HG02981 (cell line): Measurements from ENCODE around the gene PTCH2.
"Not testable (repeated sequence)": the region's sequence is repeated elsewhere in the genome, so short reads cannot be mapped to it uniquely, and the experiment has no call there.

ENCODE experiments used
- ATAC-seq: cut with Tn5 transposase; IDR thresholded peaks from one replicate; pipeline ENCODE4 v1.9.1; 2021; ENCODE audit warnings: mild to moderate bottlenecking, moderate library complexity; ENCODE audit not compliant: unreplicated experiment

PTCH2 gene

DNA sequence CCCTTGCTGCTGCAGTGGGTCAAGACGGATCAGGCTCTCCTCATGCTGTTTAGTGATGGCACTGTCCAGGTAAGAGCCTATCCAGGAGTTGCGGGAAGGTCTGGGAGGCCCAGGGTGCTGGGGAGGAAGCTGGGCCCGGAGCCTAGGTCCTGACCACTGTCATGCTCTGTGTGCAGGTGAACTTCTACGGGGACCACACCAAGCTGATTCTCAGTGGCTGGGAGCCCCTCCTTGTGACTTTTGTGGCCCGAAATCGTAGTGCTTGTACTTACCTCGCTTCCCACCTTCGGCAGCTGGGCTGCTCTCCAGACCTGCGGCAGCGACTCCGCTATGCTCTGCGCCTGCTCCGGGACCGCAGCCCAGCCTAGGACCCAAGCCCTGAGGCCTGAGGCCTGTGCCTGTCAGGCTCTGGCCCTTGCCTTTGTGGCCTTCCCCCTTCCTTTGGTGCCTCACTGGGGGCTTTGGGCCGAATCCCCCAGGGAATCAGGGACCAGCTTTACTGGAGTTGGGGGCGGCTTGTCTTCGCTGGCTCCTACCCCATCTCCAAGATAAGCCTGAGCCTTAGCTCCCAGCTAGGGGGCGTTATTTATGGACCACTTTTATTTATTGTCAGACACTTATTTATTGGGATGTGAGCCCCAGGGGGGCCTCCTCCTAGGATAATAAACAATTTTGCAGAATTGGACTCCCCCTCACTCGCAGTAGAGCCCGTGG is 37.6 kb downstream of the PTCH2 start:
- ATAC-seq: no peak

DNA sequence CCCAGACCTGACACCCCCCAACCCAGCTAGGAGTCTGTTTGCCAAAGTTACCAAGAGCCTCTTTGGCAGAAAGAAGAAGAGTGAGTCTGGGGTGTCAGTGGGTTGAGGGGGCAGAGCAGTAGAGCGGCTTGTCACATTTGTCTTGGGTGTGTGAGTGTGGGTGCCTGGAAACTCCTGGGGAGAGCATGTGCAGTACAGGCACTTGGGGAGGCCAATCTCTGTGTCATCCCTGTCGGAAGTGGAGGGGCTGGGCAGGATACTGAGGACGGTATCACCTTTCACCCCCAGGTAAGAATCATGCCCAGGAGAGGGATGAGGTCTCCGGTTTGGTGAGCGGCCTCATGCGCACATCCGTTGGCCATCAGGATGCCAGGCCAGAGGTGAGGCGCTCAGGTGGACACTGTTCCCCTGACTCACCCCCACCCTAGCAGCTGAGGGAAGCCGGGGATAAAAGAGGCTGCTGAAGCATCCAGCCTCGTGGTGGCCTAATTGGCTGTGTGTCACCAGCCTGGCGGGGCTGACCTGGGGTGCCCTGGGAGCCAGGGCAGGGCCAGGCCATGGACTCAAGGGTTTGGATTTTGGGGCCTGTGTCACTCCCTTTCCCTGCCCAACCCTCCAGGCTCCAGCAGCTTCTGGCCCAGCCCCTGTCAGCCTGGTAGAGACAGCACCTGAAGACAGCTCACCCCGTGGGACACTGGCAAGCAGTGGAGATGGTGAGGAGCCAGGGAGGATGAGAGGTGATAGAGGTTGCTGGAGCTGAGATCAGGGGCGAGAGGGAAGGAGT is 39.5 kb downstream of the PTCH2 start:
- ATAC-seq: no peak

- ATAC-seq: no peak
Measured at GRCh38 chr1:44803062-44803311, 40.1 kb downstream of the PTCH2 start.

DNA sequence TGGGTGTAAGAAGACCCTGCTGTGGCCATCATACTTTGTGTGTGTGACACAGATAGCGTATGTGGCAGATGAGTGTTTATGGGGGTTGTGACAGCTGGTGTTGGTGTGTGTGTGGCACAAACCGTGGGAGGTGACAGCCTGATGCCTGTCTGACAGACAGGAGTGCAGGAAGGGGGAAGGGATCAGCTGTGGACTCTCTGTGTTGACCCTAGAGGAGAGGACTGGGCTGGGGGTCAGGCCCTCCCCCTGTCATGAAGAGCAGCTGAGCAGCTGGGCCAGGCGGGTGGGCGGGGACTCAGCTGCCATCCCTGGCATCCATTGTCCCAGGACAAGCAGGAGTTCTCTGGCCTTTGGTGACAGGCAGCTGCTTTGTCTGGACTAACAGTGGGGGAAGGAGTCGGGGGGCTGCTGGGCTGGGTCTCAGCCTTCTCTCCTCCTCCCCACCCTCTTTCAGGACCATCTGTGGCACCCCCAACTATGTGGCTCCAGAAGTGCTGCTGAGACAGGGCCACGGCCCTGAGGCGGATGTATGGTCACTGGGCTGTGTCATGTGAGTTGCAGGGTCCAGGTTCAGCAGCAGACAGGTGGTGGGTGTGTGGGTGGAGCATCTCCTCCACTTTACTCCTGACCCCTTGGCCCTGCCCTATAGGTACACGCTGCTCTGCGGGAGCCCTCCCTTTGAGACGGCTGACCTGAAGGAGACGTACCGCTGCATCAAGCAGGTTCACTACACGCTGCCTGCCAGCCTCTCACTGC is 40.6 kb downstream of the PTCH2 start:
- ATAC-seq: no peak

DNA sequence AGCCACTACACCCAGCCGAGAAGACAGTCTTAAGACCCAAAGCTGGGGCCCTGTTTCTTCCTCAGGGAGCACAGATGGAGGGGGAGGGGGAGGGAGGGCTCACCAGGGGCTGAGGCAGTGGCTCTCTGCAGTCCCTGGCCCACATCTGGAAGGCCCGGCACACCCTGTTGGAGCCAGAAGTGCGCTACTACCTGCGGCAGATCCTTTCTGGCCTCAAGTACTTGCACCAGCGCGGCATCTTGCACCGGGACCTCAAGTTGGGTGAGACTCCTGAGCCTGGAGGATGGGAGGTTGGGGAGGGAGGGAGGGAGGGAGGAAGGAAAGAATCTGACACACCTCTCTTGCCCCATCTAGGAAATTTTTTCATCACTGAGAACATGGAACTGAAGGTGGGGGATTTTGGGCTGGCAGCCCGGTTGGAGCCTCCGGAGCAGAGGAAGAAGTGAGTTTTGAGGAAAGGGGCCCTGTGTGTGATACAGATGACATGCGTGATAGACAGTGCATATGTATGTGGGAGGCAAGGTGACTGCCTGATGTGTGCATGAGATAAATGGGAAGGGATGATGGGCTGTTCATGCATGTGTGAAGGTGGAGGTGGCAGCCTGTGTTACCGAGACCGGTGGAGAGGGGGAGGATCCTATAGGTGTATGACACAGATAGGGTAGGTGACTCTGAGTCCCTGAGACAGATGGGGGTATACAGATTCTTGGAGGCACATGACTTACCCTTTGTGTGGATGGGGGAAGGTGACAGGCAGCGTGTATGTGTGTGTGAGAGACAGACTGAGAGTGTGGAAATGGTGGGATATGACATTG is 41.4 kb downstream of the PTCH2 start:
- no peak for ATAC-seq

DNA sequence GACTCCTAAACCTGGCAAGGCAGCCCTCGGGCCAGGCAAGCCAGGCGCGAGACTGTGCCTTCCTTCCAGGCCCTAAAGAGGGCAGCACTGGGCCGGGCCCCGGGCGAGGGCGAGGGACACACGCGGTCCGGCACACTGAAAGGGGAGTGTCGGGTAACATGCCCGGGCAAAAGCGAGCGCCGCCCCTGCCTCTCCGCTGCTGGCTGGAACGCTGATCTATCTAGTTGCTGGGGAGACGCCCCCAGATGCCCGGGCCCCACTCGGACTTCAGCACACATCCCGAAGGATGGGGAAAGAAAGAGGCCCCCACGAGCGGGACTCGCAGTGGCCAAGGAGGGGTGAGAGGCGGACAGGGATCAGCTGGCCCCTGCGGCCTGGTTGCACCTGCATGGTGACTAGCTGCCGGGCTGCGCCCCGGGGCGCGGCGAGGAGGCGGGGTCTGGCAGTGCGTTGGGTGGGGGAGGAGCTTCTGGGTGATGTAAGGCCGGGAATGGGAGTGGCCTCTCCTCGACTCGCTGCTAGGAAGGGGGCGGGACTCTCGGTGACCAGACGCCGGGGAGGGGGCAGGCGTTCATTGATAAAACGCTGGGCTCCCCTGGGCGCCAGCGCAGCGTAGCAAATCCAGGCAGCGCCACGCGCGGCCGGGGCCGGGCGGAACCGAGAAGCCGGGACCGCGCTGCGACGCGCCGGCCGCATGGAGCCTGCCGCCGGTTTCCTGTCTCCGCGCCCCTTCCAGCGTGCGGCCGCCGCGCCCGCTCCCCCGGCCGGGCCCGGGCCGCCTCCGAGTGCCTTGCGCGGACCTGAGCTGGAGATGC is 43.1 kb downstream of the PTCH2 start, which contains the start of gene PLK3:
PLK3 (plus strand) TSS at position 608 of the 815 bp plus-strand sequence; CDS start at position 695, 87 bp downstream.
- ATAC-seq: peak; percentile 79

DNA sequence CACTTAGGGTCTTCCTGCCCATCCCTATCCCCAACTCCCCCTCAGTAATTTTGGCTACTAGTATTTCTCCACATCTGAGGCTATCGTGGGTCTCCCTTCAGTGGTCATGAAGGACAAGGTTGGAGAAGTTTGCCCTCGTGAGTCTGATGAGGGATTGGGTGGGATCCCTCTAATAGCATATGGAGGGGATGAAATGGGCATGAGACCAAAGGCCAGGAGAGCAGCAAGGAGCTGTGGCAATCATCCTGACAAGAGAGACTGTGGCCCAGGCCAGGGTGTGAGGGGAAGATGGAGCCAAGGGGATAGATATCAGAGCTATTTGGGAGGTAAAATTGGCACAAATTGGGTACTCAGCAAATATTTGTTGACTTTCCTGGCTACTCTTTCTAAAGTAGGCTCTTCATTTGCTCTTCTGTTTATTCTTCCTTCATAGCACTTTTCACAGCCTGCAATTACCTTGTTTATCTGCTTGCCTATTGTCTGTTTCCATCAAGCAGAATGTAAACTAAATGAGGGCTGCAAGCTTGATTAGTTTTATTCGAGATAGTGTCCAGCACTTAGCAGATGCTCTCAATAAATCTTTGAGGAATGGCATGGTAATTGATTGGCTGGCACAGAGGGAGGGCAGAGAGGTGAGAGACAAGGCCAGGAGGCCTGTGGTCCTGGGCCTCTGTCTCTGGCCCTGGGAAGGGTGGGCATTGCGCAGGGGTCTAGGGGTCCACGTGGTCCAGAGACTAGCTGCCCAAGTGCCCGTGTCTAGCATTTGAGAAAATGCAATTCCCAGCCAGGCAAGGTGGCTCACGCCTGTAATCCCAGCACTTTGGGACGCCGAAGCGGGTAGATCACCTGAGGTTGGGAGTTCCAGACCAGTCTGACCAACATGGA is 44.3 kb downstream of the PTCH2 start:
- no peak for ATAC-seq

GRCh38 chr1:44797886-44798285 is 45.2 kb downstream of the PTCH2 start:
- not testable (repeated sequence) for ATAC-seq

DNA sequence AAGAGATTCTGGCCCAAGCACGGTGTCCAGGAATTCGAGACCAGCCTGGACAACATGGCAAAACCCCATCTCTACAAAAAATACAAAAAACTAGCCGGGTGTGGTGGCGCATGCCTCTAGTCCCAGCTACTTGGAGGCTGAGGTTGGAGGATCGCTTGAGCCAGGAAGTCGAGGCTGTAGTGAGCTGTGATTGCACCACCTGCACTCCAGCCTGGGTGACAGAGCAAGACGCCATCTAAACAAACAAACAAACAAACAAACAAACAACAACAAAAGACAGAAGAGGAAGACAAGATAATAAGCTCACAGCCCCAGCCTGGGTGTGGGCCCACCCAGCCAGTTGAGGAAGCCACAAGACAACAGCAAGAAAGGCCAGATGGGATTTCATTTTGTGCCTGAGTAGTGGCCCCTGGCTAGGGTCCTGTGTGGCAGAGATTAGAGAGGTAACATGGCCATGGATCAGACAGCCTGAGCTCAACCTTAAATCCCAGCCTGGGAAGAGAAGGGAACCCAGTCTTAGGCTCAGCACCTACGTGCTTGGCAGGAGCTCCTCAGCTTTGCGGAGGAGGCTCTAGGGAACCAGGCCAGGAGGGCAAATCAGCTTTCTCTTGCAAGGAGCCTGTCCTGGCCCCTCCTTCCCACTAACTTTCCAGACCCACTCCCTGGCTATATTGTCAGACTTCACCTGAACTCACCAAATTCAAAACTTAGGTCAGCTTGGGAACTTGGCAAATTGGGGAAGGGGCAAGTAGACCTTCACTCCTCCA is 50.1 kb downstream of the PTCH2 start:
- ATAC-seq: no peak

- ATAC-seq: no peak
Measured at GRCh38 chr1:44790968-44791801, 51.9 kb downstream of the PTCH2 start.

GRCh38 chr1:44788120-44788860 is 54.8 kb downstream of the PTCH2 start, which contains the start of gene BEST4:
Gene BEST4 (minus strand): TSS chr1:44788170. CDS start chr1:44787705, 465 bp downstream.
- no peak for ATAC-seq

DNA sequence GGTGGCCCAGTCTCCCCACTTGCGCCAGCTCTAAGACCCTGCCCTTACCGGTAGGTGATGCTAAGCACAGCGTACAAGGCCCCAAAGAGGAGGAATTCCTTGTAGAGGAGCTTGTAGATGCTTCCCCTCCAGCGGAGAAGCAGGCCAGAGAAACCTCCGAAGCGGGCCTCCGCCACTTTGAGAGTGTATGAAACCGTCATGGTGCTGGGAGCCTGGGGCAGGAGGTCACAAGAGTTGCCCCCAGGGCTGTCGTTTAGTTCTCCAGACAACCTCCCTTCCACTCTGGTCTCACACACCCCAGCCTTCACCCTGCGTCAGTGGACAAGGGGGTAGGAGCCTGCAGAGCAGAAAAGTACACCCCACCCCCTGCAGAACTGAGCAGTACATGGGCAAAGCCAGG is 55.5 kb downstream of the PTCH2 start:
- no peak for ATAC-seq

GRCh38 chr1:44786841-44787426 is 56.1 kb downstream of the PTCH2 start:
- no peak for ATAC-seq

DNA sequence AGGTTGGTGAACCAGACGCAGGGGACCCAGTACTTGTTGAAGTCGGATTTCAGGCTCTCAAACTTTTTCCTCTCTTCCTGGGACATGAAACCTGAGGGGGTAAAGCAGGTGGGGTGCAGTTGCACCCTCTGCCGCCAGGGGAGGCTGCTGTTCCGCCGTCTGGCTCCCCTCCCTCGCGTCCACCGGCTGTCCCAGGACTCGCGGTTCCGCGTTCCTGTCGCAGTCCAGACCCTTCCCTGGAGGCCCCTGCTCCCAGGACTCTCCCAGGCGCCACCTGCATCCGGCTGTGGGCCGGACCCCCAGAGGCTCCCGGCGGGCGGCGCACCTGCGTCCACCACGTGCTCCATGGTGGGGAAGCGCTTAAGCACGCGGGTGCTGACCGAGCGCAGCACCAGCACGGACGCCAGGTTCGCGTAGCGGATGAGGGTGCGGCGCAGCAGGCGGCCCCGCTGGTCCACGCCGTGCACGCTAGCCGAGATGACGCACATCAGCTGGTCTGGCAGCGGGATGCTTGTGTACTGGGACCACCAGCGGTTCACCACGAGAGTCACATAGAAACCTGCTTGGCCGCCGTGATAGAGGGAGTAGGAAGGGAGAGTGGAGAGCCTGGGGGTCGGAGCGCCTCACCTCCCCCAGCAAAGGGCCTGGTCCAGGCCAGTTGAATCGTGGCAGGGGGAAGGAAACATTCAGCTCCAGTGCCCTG is 56.8 kb downstream of the PTCH2 start:
- no peak for ATAC-seq

- no peak for ATAC-seq
Measured at GRCh38 chr1:44785501-44786137, 57.4 kb downstream of the PTCH2 start.
